ENCODE results near the gene LRP4. TPM values are rescaled to one million over a fixed set of nuclear protein-coding genes. Genes with fewer than 3 reads are reported as not detected.

LRP4 gene
- total and polyA plus RNA-seq, 2 of the 4 experiments (the other 2 are of a cell fraction): 4.1 to 5.8 TPM

- Histone ChIP-seq H3K14ac (replicated peaks; ENCODE audit: low read depth, low read length) (no peak overlapping the region), H2BK120ac (ENCODE audit: low read depth, low read length) (no peak overlapping the region), H3K4me3 (ENCODE audit: insufficient read depth, low read depth, low read length) (no peak overlapping the region), H3K4me2 (ENCODE audit: low read depth, low read length) (no peak overlapping the region), H4K8ac (ENCODE audit: low read depth in 2 of 2, low read length in 2 of 2) (no peak overlapping the region), H2BK20ac (ENCODE audit: low read depth, low read length) (no peak overlapping the region), H3K36me3 (ENCODE audit: control insufficient read depth, insufficient read depth, low read length) (no peaks in the 10 kb centered on the region), H2AK5ac (ENCODE audit: low read depth, low read length) (no peak overlapping the region), H2AK9ac (replicated peaks; ENCODE audit: low read depth, low read length, poor library complexity) (no peak overlapping the region), H4K20me1 (ENCODE audit: insufficient read depth, low read length) (no peaks in the 10 kb centered on the region), H2BK15ac (ENCODE audit: low read depth, low read length) (no peak overlapping the region), H2BK5ac (ENCODE audit: low read depth, low read length, poor library complexity, severe bottlenecking) (no peak overlapping the region), H3K27me3 (ENCODE audit: control insufficient read depth, insufficient read depth, low read length) (no peaks in the 10 kb centered on the region), H3K18ac (ENCODE audit: low read depth, low read length) (no peak overlapping the region), H3K4me1 (ENCODE audit: control insufficient read depth, insufficient read depth, low read length) (no peaks in the 10 kb centered on the region), H2AFZ (replicated peaks; ENCODE audit: low read length, poor library complexity) (no peak overlapping the region), H3K9me3 (ENCODE audit: control insufficient read depth, insufficient read depth, low read length) (no peaks in the 10 kb centered on the region), H3K23ac (ENCODE audit: low read depth, low read length) (no peak overlapping the region), H3K79me1 (ENCODE audit: low read depth in 1 of 2, low read length in 2 of 2) (peaks cover 0 to 3% of the 10 kb centered on the region in 2 experiments; a peak in 2 of 4 replicates), H3K4ac (ENCODE audit: low read depth, low read length) (no peak overlapping the region), H4K91ac (ENCODE audit: insufficient read depth, low read depth, low read length) (no peak overlapping the region), H3K9me1 (ENCODE audit: insufficient read depth, low read length) (no peaks in the 10 kb centered on the region), H3K9ac (ENCODE audit: low read depth, low read length) (no peak overlapping the region), H3K27ac (ENCODE audit: insufficient read depth, low read length) (no peak overlapping the region), H3K56ac (ENCODE audit: extremely low read depth, insufficient read depth, low read length) (no peak overlapping the region), H4K5ac (ENCODE audit: low read depth, low read length) (no peak overlapping the region)
- BruUV-seq (replicated peaks): no TSS peak
- DNase-seq (no peak), ATAC-seq (ENCODE audit: low read depth) (no peak)
- TF ChIP-seq MAZ (IDR thresholded peaks at IDR 0.05; ENCODE audit: borderline replicate concordance, low read depth, low read length) (no peak), SMC3 (IDR thresholded peaks at IDR 0.05; ENCODE audit: low read depth, low read length) (no peak), USF2 (IDR thresholded peaks at IDR 0.05; ENCODE audit: low read depth, low read length) (no peak), POLR2A (IDR thresholded peaks at IDR 0.05; ENCODE audit: low read depth, low read length) (no peak), CTCF (conservative IDR thresholded peaks at IDR 0.05; ENCODE audit: low read depth, low read length) (no peak), MAFK (IDR thresholded peaks at IDR 0.05; ENCODE audit: low read depth, low read length) (no peak), RCOR1 (IDR thresholded peaks at IDR 0.05; ENCODE audit: insufficient replicate concordance, low read length) (no peak), CEBPB (IDR thresholded peaks at IDR 0.05; ENCODE audit: low read depth, low read length) (no peak), CHD1 (IDR thresholded peaks at IDR 0.05; ENCODE audit: low read depth, low read length) (no peak), BHLHE40 (IDR thresholded peaks at IDR 0.05; ENCODE audit: low read depth, low read length) (no peak), ELK1 (IDR thresholded peaks at IDR 0.05; ENCODE audit: borderline replicate concordance, low read depth, low read length) (no peak), MXI1 (IDR thresholded peaks at IDR 0.05; ENCODE audit: borderline replicate concordance, low read depth, low read length) (no peak), RFX5 (IDR thresholded peaks at IDR 0.05; ENCODE audit: low read depth, low read length) (no peak), RAD21 (IDR thresholded peaks at IDR 0.05; ENCODE audit: low read length) (no peak), FOS (IDR thresholded peaks at IDR 0.05; ENCODE audit: low read depth, low read length) (no peak)
- in situ Hi-C loops (cut with MboI; ENCODE audit: low sequenced_read_pairs): no loop called here
- dilution Hi-C loops (cut with HindIII; ENCODE audit: low sequenced_read_pairs, unreplicated experiment): no loop called here
- WGBS, 2 experiments (ENCODE audit: extremely low coverage in 2 of 2, insufficient read length in 1 of 2): 100% methylated on average over 1 of the region's 2 CpGs; no CpG with 5 or more reads in 1 of the 2 experiments
- CTCF ChIA-PET: no interaction called here
- intact Hi-C loops (cut with micrococcal nuclease): no loop called here
- POLR2A ChIA-PET (ENCODE audit: unreplicated experiment): no interaction called here
Observed at GRCh38 chr11:46967962-46968361, 49.6 kb upstream of the LRP4 start.
